GM12878 (cell line): Measurements from ENCODE around the gene HNMT. TPM values are rescaled to one million over a fixed set of nuclear protein-coding genes. Genes with fewer than 3 reads are reported as not detected.

Source experiments
- ATAC-seq: fragments of 200-7000 bp; cut with Tn5 transposase; 3 replicates; pipeline ENCODE4 v1.9.1; 2020; ENCODE audit warnings: mild to moderate bottlenecking, moderate library complexity
- BruUV-seq: library from RNA; stranded (reverse); fragments of 400-500 nt; replicated peaks from 2 replicates; lab custom pipeline; 2021; lab: Mats Ljungman, UMichigan
- CTCF ChIA-PET: fragments of 300-600 bp; sonication (Branson Sonifier 250); formaldehyde crosslinking; extraction: SDS; loops from one replicate; lab custom pipeline; 2021; ENCODE audit warnings: inconsistent platforms; lab: Yijun Ruan, JAX
- POLR2A ChIA-PET: fragments of 350-600 bp; formaldehyde crosslinking; extraction: SDS; loops from one replicate; lab custom pipeline; 2021; ENCODE audit warnings: inconsistent platforms; lab: Charles Lee
- RAD21 ChIA-PET: fragments of 300-600 bp; sonication (Branson Sonifier 250); formaldehyde crosslinking; loops from one replicate; lab custom pipeline; 2023; ENCODE audit warnings: antibody characterized with exemption; ENCODE audit not compliant: unreplicated experiment; lab: Charles Lee
- SMC1A ChIA-PET: fragments of 300-600 bp; sonication (Branson Sonifier 250); formaldehyde crosslinking; loops from one replicate; lab custom pipeline; 2023; ENCODE audit not compliant: unreplicated experiment, uncharacterized antibody; lab: Charles Lee
- DNase-seq: peaks from one replicate; pipeline ENCODE4 v3.0.0-alpha.2; 2011; ENCODE audit warnings: low read depth, low spot score
- FAIRE-seq: peaks from 3 replicates; lab custom pipeline; 2011; peaks lifted over from hg19 to GRCh38; lab: Jason Lieb, UNC
- H2AFZ ChIP-seq: 2 replicates; pipeline ENCODE4 v1.6.0; 2011; ENCODE audit warnings: low read depth, low read length, control low read depth; ENCODE audit not compliant: control insufficient read depth
- H3K27ac ChIP-seq: 2 replicates; pipeline ENCODE4 v1.5.1; 2011; ENCODE audit warnings: control low read depth; ENCODE audit not compliant: control insufficient read depth, insufficient read depth
- H3K27me3 ChIP-seq, 2 experiments: replicated peaks in 1 of 2; 2 replicates each; pipeline versions ENCODE4 v1.6.0 to v1.6.1; 2011; ENCODE audit warnings: low read length in 1 of 2; ENCODE audit not compliant: control insufficient read depth in 2 of 2, insufficient read depth in 2 of 2
- H3K36me3 ChIP-seq, 2 experiments: 2 replicates each; pipeline ENCODE4 v1.5.1; 2011; ENCODE audit warnings: low read length in 1 of 2; ENCODE audit not compliant: control insufficient read depth in 2 of 2, insufficient read depth in 2 of 2
- H3K4me1 ChIP-seq: 2 replicates; pipeline ENCODE4 v1.6.1; 2011; ENCODE audit warnings: mild to moderate bottlenecking, low read length, moderate library complexity, mixed read lengths; ENCODE audit not compliant: control insufficient read depth, insufficient read depth
- H3K4me2 ChIP-seq: 2 replicates; pipeline ENCODE4 v1.6.0; 2011; ENCODE audit warnings: control low read depth; ENCODE audit not compliant: control insufficient read depth, insufficient read depth
- H3K4me3 ChIP-seq: fragments of 200-600 bp; sonication (generic); 2 replicates; pipeline ENCODE4 v1.5.1; 2016
- H3K79me2 ChIP-seq: 2 replicates; pipeline ENCODE4 v1.6.0; 2011; ENCODE audit warnings: low read length; ENCODE audit not compliant: control insufficient read depth, insufficient read depth
- H3K9ac ChIP-seq: 2 replicates; pipeline ENCODE4 v1.8.0; 2011; ENCODE audit warnings: low read length, control low read depth, mixed read lengths; ENCODE audit not compliant: control insufficient read depth, insufficient read depth
- H3K9me3 ChIP-seq: replicated peaks from 3 replicates; pipeline ENCODE4 v1.5.1; 2011; ENCODE audit warnings: mild to moderate bottlenecking, low read length; ENCODE audit not compliant: control insufficient read depth, insufficient read depth
- H4K20me1 ChIP-seq: 2 replicates; pipeline ENCODE4 v1.6.0; 2011; ENCODE audit not compliant: control insufficient read depth, insufficient read depth
- CREB1 ChIP-seq: IDR thresholded peaks from 2 replicates; pipeline ENCODE4 v1.6.1; 2012; ENCODE audit warnings: low read depth, mild to moderate bottlenecking, inconsistent platforms
- DPF2 ChIP-seq: fragments of 450-650 bp; IDR thresholded peaks from 2 replicates; pipeline ENCODE4 v1.6.1; 2017; ENCODE audit warnings: mild to moderate bottlenecking
- ELK1 ChIP-seq: IDR thresholded peaks from 2 replicates; pipeline ENCODE4 v1.6.1; 2012; ENCODE audit warnings: low read depth, low read length, improper control_type of control experiment
- FOXM1 ChIP-seq: IDR thresholded peaks from 2 replicates; pipeline ENCODE4 v1.6.1; 2012; ENCODE audit warnings: low read depth, mild to moderate bottlenecking, inconsistent platforms, low read length, moderate library complexity
- MTA3 ChIP-seq: IDR thresholded peaks from 2 replicates; pipeline ENCODE4 v1.6.1; 2012; ENCODE audit warnings: low read length, inconsistent platforms, borderline replicate concordance
- NFYB ChIP-seq: IDR thresholded peaks from 2 replicates; pipeline ENCODE4 v1.6.1; 2011; ENCODE audit warnings: low read depth, mild to moderate bottlenecking, low read length, improper control_type of control experiment, moderate library complexity; ENCODE audit not compliant: insufficient read depth
- SREBF1 ChIP-seq: IDR thresholded peaks from 2 replicates; pipeline ENCODE4 v1.6.1; 2012; ENCODE audit warnings: mild to moderate bottlenecking, low read length
- STAT1 ChIP-seq: fragments of 450-650 bp; conservative IDR thresholded peaks from 2 replicates; pipeline ENCODE4 v1.6.1; 2014; ENCODE audit warnings: antibody characterized with exemption, mild to moderate bottlenecking
- TARDBP ChIP-seq: IDR thresholded peaks from 2 replicates; pipeline ENCODE4 v1.6.1; 2016; ENCODE audit warnings: borderline replicate concordance
- TBL1XR1 ChIP-seq: IDR thresholded peaks from 2 replicates; pipeline ENCODE4 v1.6.1; 2012; ENCODE audit warnings: low read depth, low read length, improper control_type of control experiment
- WGBS: methylation state at CpG from one replicate; pipeline ENCODE4 v1.1.6; 2016; ENCODE audit warnings: low lambda C conversion rate; ENCODE audit not compliant: insufficient replicate concordance, insufficient coverage; ENCODE audit errors: missing lambda C conversion rate; 5-methylcytosine and 5-hydroxymethylcytosine counted together
- in situ Hi-C: fragments of 300-500 bp; cut with MboI; formaldehyde crosslinking; loops from 9 replicates; pipeline ENCODE4 v1.14.3; 2018; ENCODE audit warnings: mixed read lengths
- intact Hi-C: fragments of 100-400 bp; cut with micrococcal nuclease; formaldehyde crosslinking; loops from one replicate; pipeline ENCODE4 v1.14.2; 2022; ENCODE audit not compliant: unreplicated experiment
- polyA plus RNA-seq, 11 experiments: library from polyadenylated mRNA; depleted of rRNA in 4 of 11; unstranded in 6 of 11; stranded (reverse) in 5 of 11; fragments of >200 nt; fragmentation: Nextera tagmentation in 4 of 11; fragmentation: Illumina TruSeq in 1 of 11; extraction: Ambion mirVana in 4 of 11; extraction: Trizol in 1 of 11; gene quantifications; 1 replicate in 1 of 11; 2 replicates in 10 of 11; pipeline versions ENCODE4 v1.2.1 to v1.2.3, GENCODE V29; 2011 to 2016; ENCODE audit warnings: inconsistent platforms in 2 of 11, missing spikeins in 2 of 11, low read depth in 1 of 11
- total RNA-seq, 4 experiments: library from RNA; depleted of rRNA in 3 of 4; stranded (reverse); fragments of >200 nt in 3 of 4; fragmentation: Illumina TruSeq in 1 of 4; extraction: Trizol in 1 of 4; gene quantifications; 2 replicates each; pipeline versions ENCODE4 v1.2.1 to v1.2.3, GENCODE V29; 2013 to 2021
- TF ChIP-seq, protein P1 (sequence below): fragments of 450-650 bp; IDR thresholded peaks from 2 replicates; pipeline ENCODE4 v1.6.1; 2017; ENCODE audit warnings: low read depth, mild to moderate bottlenecking, moderate library complexity
- TF ChIP-seq, protein P2 (sequence below): fragments of 450-650 bp; IDR thresholded peaks from 2 replicates; pipeline ENCODE4 v1.6.1; 2017; ENCODE audit warnings: mild to moderate bottlenecking, moderate library complexity
- TF ChIP-seq, protein P3 (sequence below): fragments of 450-650 bp; IDR thresholded peaks from 2 replicates; pipeline ENCODE4 v1.6.1; 2018; ENCODE audit warnings: borderline replicate concordance, mild to moderate bottlenecking; ENCODE audit not compliant: partially characterized antibody

The HNMT gene
- total and polyA plus RNA-seq, 10 of the 15 experiments (the other 5 are each of a cell fraction or from before 2014, with no cell fraction given): not detected

- TF ChIP-seq NFYB: 0 out of 2 replicates have a peak, but pooled peaks have one; percentile 13
- 0 out of 2 replicates have a peak, but pooled peaks have one; percentile 45 for TF ChIP-seq DPF2
Measured at GRCh38 chr2:137952586-137953129, 11.6 kb upstream of the HNMT start (continued).

- in situ Hi-C loops (no loop called here), intact Hi-C loops (no loop called here)
- WGBS: 91% methylated on average over 2 of the region's 2 CpGs
- H3K27me3 ChIP-seq: no peaks in the 10 kb centered on the region
- no peak overlapping the region for H3K4me2 ChIP-seq
- no peaks in the 10 kb centered on the region for H3K36me3 ChIP-seq
- no peaks in the 10 kb centered on the region for H3K4me1 ChIP-seq
- DNase-seq (no peak), FAIRE-seq (no peak), ATAC-seq (no peak)
- no peaks in the 10 kb centered on the region for H3K79me2 ChIP-seq
- POLR2A ChIA-PET: no interaction called here
- H4K20me1 ChIP-seq: no peaks in the 10 kb centered on the region
- H3K9ac ChIP-seq: no peak overlapping the region
- H3K27ac ChIP-seq: no peak overlapping the region
- no peak overlapping the region for H2AFZ ChIP-seq
- SMC1A ChIA-PET: no interaction called here
- no TSS peak for BruUV-seq
- CTCF ChIA-PET: interaction anchor here (0.6 to 0.7 kb wide), 2 partner anchors 10 to 282 kb away, joined by 3 read pairs; no protein-coding TSS in a partner anchor
- no peaks in the 10 kb centered on the region; the same call in 2 of the 3 replicates for H3K9me3 ChIP-seq
- no peak overlapping the region for H3K4me3 ChIP-seq
- RAD21 ChIA-PET: interaction anchor here (1.1 kb wide), 1 partner anchor 9 kb away, joined by 3 read pairs; the partner anchor contains the start of gene HNMT
- TF ChIP-seq CREB1: no peak
- TF ChIP-seq, protein P1, sequence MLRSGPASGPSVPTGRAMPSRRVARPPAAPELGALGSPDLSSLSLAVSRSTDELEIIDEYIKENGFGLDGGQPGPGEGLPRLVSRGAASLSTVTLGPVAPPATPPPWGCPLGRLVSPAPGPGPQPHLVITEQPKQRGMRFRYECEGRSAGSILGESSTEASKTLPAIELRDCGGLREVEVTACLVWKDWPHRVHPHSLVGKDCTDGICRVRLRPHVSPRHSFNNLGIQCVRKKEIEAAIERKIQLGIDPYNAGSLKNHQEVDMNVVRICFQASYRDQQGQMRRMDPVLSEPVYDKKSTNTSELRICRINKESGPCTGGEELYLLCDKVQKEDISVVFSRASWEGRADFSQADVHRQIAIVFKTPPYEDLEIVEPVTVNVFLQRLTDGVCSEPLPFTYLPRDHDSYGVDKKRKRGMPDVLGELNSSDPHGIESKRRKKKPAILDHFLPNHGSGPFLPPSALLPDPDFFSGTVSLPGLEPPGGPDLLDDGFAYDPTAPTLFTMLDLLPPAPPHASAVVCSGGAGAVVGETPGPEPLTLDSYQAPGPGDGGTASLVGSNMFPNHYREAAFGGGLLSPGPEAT: no peak
- TF ChIP-seq FOXM1: no peak
- no peak for TF ChIP-seq ELK1
- no peak for TF ChIP-seq TARDBP
- TF ChIP-seq MTA3: no peak
- no peak for TF ChIP-seq SREBF1
- TF ChIP-seq, protein P2, sequence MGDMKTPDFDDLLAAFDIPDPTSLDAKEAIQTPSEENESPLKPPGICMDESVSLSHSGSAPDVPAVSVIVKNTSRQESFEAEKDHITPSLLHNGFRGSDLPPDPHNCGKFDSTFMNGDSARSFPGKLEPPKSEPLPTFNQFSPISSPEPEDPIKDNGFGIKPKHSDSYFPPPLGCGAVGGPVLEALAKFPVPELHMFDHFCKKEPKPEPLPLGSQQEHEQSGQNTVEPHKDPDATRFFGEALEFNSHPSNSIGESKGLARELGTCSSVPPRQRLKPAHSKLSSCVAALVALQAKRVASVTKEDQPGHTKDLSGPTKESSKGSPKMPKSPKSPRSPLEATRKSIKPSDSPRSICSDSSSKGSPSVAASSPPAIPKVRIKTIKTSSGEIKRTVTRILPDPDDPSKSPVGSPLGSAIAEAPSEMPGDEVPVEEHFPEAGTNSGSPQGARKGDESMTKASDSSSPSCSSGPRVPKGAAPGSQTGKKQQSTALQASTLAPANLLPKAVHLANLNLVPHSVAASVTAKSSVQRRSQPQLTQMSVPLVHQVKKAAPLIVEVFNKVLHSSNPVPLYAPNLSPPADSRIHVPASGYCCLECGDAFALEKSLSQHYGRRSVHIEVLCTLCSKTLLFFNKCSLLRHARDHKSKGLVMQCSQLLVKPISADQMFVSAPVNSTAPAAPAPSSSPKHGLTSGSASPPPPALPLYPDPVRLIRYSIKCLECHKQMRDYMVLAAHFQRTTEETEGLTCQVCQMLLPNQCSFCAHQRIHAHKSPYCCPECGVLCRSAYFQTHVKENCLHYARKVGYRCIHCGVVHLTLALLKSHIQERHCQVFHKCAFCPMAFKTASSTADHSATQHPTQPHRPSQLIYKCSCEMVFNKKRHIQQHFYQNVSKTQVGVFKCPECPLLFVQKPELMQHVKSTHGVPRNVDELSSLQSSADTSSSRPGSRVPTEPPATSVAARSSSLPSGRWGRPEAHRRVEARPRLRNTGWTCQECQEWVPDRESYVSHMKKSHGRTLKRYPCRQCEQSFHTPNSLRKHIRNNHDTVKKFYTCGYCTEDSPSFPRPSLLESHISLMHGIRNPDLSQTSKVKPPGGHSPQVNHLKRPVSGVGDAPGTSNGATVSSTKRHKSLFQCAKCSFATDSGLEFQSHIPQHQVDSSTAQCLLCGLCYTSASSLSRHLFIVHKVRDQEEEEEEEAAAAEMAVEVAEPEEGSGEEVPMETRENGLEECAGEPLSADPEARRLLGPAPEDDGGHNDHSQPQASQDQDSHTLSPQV: no peak
- no peak for TF ChIP-seq STAT1
- TF ChIP-seq, protein P3, sequence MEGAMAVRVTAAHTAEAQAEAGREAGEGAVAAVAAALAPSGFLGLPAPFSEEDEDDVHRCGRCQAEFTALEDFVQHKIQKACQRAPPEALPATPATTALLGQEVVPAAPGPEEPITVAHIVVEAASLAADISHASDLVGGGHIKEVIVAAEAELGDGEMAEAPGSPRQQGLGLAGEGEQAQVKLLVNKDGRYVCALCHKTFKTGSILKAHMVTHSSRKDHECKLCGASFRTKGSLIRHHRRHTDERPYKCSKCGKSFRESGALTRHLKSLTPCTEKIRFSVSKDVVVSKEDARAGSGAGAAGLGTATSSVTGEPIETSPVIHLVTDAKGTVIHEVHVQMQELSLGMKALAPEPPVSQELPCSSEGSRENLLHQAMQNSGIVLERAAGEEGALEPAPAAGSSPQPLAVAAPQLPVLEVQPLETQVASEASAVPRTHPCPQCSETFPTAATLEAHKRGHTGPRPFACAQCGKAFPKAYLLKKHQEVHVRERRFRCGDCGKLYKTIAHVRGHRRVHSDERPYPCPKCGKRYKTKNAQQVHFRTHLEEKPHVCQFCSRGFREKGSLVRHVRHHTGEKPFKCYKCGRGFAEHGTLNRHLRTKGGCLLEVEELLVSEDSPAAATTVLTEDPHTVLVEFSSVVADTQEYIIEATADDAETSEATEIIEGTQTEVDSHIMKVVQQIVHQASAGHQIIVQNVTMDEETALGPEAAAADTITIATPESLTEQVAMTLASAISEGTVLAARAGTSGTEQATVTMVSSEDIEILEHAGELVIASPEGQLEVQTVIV: no peak
- TF ChIP-seq TBL1XR1: no peak
Measured at GRCh38 chr2:137955536-137955935, 8.7 kb upstream of the HNMT start.
